Mucosa of descending colon (tissue), 3 donors: ENCODE results near the gene RNF115. TPM values are rescaled to one million over a fixed set of nuclear protein-coding genes. Genes with fewer than 3 reads are reported as not detected.

Source experiments
- ATAC-seq: fragments of 200-7000 bp; cut with Tn5 transposase; one replicate; pipeline ENCODE4 v1.9.1; 2020; ENCODE audit warnings: mild to moderate bottlenecking, moderate library complexity
- DNase-seq, 3 donors: peaks; one replicate each; pipeline ENCODE4 v3.0.0-alpha.2; 2020
- H3K36me3 ChIP-seq: fragments of 200-600 bp; one replicate; pipeline ENCODE4 v1.8.0; 2021; ENCODE audit warnings: low read depth, mild to moderate bottlenecking
- H3K4me1 ChIP-seq: fragments of 200-600 bp; one replicate; pipeline ENCODE4 v1.8.0; 2021; ENCODE audit warnings: low read depth, mild to moderate bottlenecking
- H3K4me3 ChIP-seq: fragments of 200-600 bp; one replicate; pipeline ENCODE4 v1.8.0; 2021; ENCODE audit warnings: mild to moderate bottlenecking
- H3K9me3 ChIP-seq: fragments of 200-600 bp; one replicate; pipeline ENCODE4 v1.8.0; 2021; ENCODE audit warnings: mild to moderate bottlenecking
- intact Hi-C, 2 donors: fragments of 100-400 bp; cut with DNase I in 1 of 2; cut with micrococcal nuclease in 1 of 2; formaldehyde crosslinking; loops; one replicate each; pipeline versions ENCODE4 v1.11.0 to v1.11.1; 2022; cut with DNase I, micrococcal nuclease
- total RNA-seq, 3 donors: library from RNA; stranded (reverse); fragmentation: NEBNext Ultra II Directional in 2 of 3; extraction: Animal tissue kit (Norgen Biotek cat#: 25700) in 2 of 3; gene quantifications; one replicate each; pipeline versions ENCODE4 v1.2.1 to v1.2.4, GENCODE V29; 2021 to 2023
- TF ChIP-seq, protein P1 (sequence below): fragments of 200-600 bp; IDR thresholded peaks from one replicate; pipeline ENCODE4 v1.8.0; 2022; ENCODE audit warnings: antibody characterized with exemption, mild to moderate bottlenecking
- donor health status: DM: no; HTN: no; CAD: no; lungs with moderate emphysema.
- donor health status: DM: no; HTN: no; CAD: no.
- donor health status: DM: no; HTN: yes; CAD: no.

The RNF115 gene
- total RNA-seq, 3 donors from 2014 or later, result 8.3 to 13.6 (median 8.8) TPM

DNA sequence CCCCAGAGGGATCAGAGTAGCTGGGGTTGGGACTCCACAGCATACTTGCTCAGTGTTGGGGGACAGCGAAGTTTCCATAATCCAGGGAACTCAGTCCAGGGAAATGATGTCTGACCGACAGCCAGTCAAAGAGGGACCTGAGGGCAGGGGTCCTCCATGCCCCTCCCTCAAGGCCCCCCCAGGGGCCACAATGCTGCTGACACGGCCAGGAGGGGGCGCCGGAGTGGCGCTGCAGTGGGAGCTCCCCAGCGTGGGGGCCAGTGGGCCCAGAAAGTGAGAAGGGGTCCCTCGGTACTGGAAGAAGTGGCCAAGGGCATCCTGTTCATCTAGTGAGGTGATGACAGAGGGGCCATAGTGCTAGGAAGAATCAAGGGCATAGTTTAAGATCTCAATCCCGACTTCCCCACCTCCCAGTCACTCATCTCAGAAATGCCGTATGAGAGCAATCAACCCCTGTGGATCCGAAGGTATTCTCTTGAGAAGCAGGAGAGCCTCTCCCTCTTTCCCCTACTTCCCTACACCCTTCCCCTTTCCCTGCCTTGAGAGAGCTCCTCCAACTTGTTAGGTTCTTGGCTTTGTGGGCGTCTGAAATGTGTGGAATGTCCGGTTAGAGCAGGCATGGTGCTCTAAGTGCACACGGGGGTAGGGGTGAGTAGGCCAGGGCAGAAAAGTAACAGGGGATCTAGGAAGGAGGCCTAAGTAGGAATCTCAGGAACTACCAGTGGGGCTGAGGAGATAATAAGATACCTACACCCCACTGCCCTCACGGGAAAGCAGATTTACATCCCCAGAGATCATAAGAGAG is 25.7 kb upstream of the RNF115 start:
- ATAC-seq (no peak), DNase-seq (no peak)
- intact Hi-C loops, result loop anchor here in 1 of 2 donors (5.0 kb wide), 1 partner anchor 163 kb away; no protein-coding TSS in a partner anchor
- no peak overlapping the region for H3K4me3 ChIP-seq
- no peaks in the 10 kb centered on the region for H3K9me3 ChIP-seq
- H3K4me1 ChIP-seq, result peaks cover 6% of the 10 kb centered on the region
- H3K36me3 ChIP-seq, result no peaks in the 10 kb centered on the region
- TF ChIP-seq, protein P1, sequence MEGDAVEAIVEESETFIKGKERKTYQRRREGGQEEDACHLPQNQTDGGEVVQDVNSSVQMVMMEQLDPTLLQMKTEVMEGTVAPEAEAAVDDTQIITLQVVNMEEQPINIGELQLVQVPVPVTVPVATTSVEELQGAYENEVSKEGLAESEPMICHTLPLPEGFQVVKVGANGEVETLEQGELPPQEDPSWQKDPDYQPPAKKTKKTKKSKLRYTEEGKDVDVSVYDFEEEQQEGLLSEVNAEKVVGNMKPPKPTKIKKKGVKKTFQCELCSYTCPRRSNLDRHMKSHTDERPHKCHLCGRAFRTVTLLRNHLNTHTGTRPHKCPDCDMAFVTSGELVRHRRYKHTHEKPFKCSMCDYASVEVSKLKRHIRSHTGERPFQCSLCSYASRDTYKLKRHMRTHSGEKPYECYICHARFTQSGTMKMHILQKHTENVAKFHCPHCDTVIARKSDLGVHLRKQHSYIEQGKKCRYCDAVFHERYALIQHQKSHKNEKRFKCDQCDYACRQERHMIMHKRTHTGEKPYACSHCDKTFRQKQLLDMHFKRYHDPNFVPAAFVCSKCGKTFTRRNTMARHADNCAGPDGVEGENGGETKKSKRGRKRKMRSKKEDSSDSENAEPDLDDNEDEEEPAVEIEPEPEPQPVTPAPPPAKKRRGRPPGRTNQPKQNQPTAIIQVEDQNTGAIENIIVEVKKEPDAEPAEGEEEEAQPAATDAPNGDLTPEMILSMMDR, result no peak

DNA sequence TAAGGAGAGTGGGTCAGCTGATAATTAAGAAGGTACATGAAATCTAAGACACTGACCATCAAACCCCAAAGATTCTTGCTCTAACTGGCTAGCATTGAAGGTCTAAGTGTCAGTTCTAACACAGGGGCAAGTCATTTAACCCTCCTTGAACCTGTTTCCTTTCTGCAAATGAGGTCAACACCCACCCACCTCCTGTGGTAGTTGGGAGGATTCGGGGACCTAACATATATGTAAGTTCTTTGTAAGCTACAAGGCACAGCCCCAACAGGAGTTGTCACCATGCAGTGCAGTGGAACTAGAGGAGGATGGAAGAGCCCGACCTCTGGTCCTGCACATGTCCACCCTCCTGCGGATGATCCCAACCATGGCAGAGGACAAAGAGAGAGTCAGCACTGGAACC is 23.9 kb upstream of the RNF115 start:
- Histone ChIP-seq H3K36me3 (no peaks in the 10 kb centered on the region), H3K4me3 (no peak overlapping the region), H3K4me1 (peaks cover 6% of the 10 kb centered on the region), H3K9me3 (no peaks in the 10 kb centered on the region)
- TF ChIP-seq, protein P1, result no peak
- DNase-seq (no peak), ATAC-seq (no peak)
- intact Hi-C loops, result loop anchor here in 1 of 2 donors (5.0 kb wide), 1 partner anchor 164 kb away; no protein-coding TSS in a partner anchor

DNA sequence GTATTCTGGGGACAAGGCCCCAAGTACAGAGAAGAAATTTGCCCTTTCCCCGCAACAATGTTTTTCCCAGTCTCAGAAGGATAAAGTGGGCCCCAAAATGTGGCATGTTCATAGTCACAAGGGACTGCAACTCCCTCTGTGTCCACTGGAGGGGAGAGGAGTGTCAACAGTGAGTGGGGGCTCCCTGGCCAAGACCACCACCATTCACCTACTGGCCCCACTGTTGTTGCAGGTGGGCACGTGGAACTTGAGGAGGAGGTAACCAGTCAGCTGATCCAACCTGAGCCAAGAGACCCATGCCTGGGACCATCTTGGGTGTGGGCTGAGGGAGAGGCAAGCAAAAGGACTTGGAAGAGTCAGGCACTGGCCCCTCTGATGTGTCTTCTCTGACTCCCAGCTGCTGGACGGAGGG is 22.3 kb upstream of the RNF115 start:
- intact Hi-C loops, result loop anchor here in 1 of 2 donors (5.0 kb wide), 1 partner anchor 166 kb away; no protein-coding TSS in a partner anchor
- Histone ChIP-seq H3K36me3 (no peaks in the 10 kb centered on the region), H3K4me3 (no peak overlapping the region), H3K4me1 (peaks cover 6% of the 10 kb centered on the region), H3K9me3 (no peaks in the 10 kb centered on the region)
- DNase-seq (peak in 1 of 3 donors; percentile 34), ATAC-seq (peak; percentile 57)
- TF ChIP-seq, protein P1, result peak; percentile 38

DNA sequence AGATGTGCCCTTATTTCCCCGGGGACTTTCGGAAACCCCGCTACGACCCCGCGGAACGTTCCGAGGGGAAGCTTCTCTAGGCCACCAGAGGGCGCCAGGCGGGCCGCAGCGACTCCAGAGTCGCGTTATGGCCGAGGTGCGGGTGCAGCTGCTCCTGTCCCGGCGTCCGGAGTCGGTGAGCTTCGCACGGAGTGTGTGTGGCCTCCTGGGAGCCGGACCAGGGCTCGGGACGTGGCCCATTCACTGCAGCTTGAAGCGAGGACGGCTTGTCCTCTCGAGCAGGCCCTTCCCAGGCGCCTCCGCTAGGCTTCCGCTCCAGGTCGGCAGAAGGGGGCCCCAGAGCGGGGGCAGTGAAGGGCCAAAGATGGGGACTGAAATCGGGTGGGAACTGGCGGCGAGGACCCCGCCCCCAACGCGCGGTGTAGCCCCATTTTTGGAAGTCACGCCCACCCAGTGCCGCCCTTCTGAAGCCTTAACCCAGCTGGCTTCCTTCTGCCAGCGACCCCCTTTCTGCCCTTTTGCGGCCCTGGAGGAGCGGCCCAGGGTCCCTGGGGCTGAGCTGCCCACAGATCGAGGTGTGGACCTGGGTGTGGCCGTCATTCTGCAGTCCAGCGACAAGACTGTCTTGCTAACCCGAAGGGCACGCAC is 21.7 kb upstream of the RNF115 start, which contains the start of gene NUDT17:
Gene NUDT17, plus strand, starts transcription at position 117 of the 648 bp plus-strand sequence. Its CDS starts 11 bp downstream, at position 128.
- intact Hi-C loops, result loop anchor here in 1 of 2 donors (5.0 kb wide), 1 partner anchor 167 kb away; no protein-coding TSS in a partner anchor
- peak; percentile 82 to 87 (median 83) for DNase-seq
- H3K36me3 ChIP-seq, result no peaks in the 10 kb centered on the region
- H3K9me3 ChIP-seq, result no peaks in the 10 kb centered on the region
- TF ChIP-seq, protein P1, result peak; percentile 94
- ATAC-seq, result peak; percentile 93
- H3K4me3 ChIP-seq, result no peak within 1 kb of the TSS
- H3K4me1 ChIP-seq, result peaks cover 6% of the 10 kb centered on the region

DNA sequence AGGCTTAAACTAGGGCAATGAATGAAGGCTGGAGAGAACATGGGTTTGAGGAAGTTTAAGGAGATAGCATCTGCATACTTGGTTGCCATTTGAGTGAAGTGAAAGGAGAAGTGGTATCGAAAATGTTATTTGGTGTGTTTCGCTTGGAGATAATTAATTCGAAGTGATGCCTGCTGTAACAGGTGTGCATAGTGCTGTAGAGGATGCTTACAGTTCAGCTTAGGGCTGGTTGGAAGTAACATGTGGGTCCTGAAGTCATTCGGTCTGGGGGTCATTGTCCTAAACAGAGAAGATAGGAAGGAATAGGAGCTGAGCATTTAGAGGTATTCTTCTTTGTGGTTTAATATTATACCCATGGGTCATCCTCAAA is 21.2 kb upstream of the RNF115 start:
- intact Hi-C loops, result loop anchor here in 1 of 2 donors (5.0 kb wide), 1 partner anchor 167 kb away; no protein-coding TSS in a partner anchor
- no peak for DNase-seq
- TF ChIP-seq, protein P1, result no peak
- Histone ChIP-seq H3K4me1 (peaks cover 6% of the 10 kb centered on the region), H3K36me3 (peaks cover 1% of the 10 kb centered on the region), H3K9me3 (no peaks in the 10 kb centered on the region), H3K4me3 (no peak overlapping the region)
- ATAC-seq, result peak; percentile 52
